Activated T-helper 2 cell treated with anti-CD3 and anti-CD28 coated beads, Interferon-gamma antibody, Interleukin-2, Interleukin-4, amounts not matched to agents 10 μg/mL and 5 μg/mL and 100 μg/mL, durations not matched to agents 14 hours and 24 hours and 36 hours (primary cell): Measurements from ENCODE around the gene RGL2. TPM values are rescaled to one million over a fixed set of nuclear protein-coding genes. Genes with fewer than 3 reads are reported as not detected.
"Not testable (repeated sequence)": the region's sequence is repeated elsewhere in the genome, so short reads cannot be mapped to it uniquely, and the experiment has no call there.

Experiments
- DNase-seq: peaks from one replicate; pipeline ENCODE4 v3.0.0; 2021; ENCODE audit warnings: low spot score
- H3K27ac Mint-ChIP-seq: one replicate; pipeline ENCODE4 v1.8.0; 2021; ENCODE audit warnings: mixed read lengths
- H3K27me3 Mint-ChIP-seq: one replicate; pipeline ENCODE4 v1.8.0; 2021; ENCODE audit warnings: low read depth, mixed read lengths
- H3K36me3 Mint-ChIP-seq: one replicate; pipeline ENCODE4 v1.8.0; 2021; ENCODE audit warnings: low read depth, mixed read lengths
- H3K4me1 Mint-ChIP-seq: one replicate; pipeline ENCODE4 v1.8.0; 2021; ENCODE audit warnings: low read depth, mixed read lengths
- H3K4me3 Mint-ChIP-seq: one replicate; pipeline ENCODE4 v1.8.0; 2021; ENCODE audit warnings: low read depth, mild to moderate bottlenecking, moderate library complexity, mixed read lengths
- H3K9me3 Mint-ChIP-seq: one replicate; pipeline ENCODE4 v1.8.0; 2021; ENCODE audit warnings: mixed read lengths
- intact Hi-C: fragments of 100-400 bp; cut with micrococcal nuclease; formaldehyde crosslinking; loops from one replicate; pipeline ENCODE4 v1.15.1; 2023
- total RNA-seq: library from RNA; stranded (reverse); gene quantifications from 2 replicates; pipeline ENCODE4 v1.2.3, GENCODE V29; 2022

The RGL2 gene
- 31.5 and 32.9 TPM in 2 replicates for total RNA-seq

- no peaks in the 10 kb centered on the region for H3K27me3 Mint-ChIP-seq
- H3K9me3 Mint-ChIP-seq: no peaks in the 10 kb centered on the region
- H3K27ac Mint-ChIP-seq: peak within 1 kb of the TSS; percentile 99
- H3K4me1 Mint-ChIP-seq: peaks cover 21% of the 10 kb centered on the region
- H3K4me3 Mint-ChIP-seq: peak within 1 kb of the TSS; percentile 93
- DNase-seq: peak; percentile 54
- H3K36me3 Mint-ChIP-seq: peaks cover 58% of the 10 kb centered on the region
- intact Hi-C loops: loop anchor here (1.0 to 5.0 kb wide), 5 partner anchors 10 to 118 kb away; partner anchors contain the start of genes B3GALT4, CUTA, KIFC1 and PFDN6
These were observed at the start of gene RGL2 for GRCh38 chr6:33298773-33299236. RGL2 (minus strand) TSS chr6:33298942; CDS start chr6:33298610, 332 bp downstream.

- Mint-ChIP-seq H3K4me1 (peaks cover 24% of the 10 kb centered on the region), H3K27me3 (peaks cover 5% of the 10 kb centered on the region), H3K36me3 (no peaks in the 10 kb centered on the region), H3K9me3 (no peaks in the 10 kb centered on the region), H3K27ac (no peak overlapping the region), H3K4me3 (no peak overlapping the region)
- intact Hi-C loops: loop anchor here (5.0 to 10.0 kb wide), 2 partner anchors 36 to 743 kb away; partner anchors contain the start of gene TAPBP
- no peak for DNase-seq
These were observed 49.1 kb upstream of the RGL2 start for GRCh38 chr6:33347816-33348215.

- not testable (repeated sequence) for H3K36me3 Mint-ChIP-seq, H3K27ac Mint-ChIP-seq, DNase-seq, H3K4me3 Mint-ChIP-seq, H3K27me3 Mint-ChIP-seq, H3K9me3 Mint-ChIP-seq
- intact Hi-C loops: loop anchor here (5.0 to 10.0 kb wide), 2 partner anchors 35 to 742 kb away; partner anchors contain the start of gene TAPBP
- H3K4me1 Mint-ChIP-seq: peaks cover 24% of the 10 kb centered on the region
These were observed 48.2 kb upstream of the RGL2 start for GRCh38 chr6:33346972-33347371.

- Mint-ChIP-seq H3K4me3 (peak overlapping the region; percentile 69), H3K9me3 (no peaks in the 10 kb centered on the region), H3K27ac (peak overlapping the region; percentile 82), H3K27me3 (peaks cover 2% of the 10 kb centered on the region), H3K4me1 (peaks cover 24% of the 10 kb centered on the region), H3K36me3 (no peaks in the 10 kb centered on the region)
- DNase-seq: peak; percentile 62
- intact Hi-C loops: loop anchor here (2.0 to 10.0 kb wide), 3 partner anchors 33 to 740 kb away; partner anchors contain the start of genes KIFC1 and TAPBP
These were observed 46.3 kb upstream of the RGL2 start for GRCh38 chr6:33344701-33345697.

- Mint-ChIP-seq H3K4me3 (peak overlapping the region; percentile 48), H3K4me1 (peaks cover 25% of the 10 kb centered on the region), H3K27me3 (peaks cover 3% of the 10 kb centered on the region), H3K27ac (peak overlapping the region; percentile 71), H3K36me3 (no peaks in the 10 kb centered on the region), H3K9me3 (no peaks in the 10 kb centered on the region)
- DNase-seq: peak; percentile 55
- intact Hi-C loops: loop anchor here (2.0 to 10.0 kb wide), 2 partner anchors 47 to 739 kb away; partner anchors contain the start of gene KIFC1
These were observed 45.3 kb upstream of the RGL2 start for GRCh38 chr6:33343953-33344611.

- Mint-ChIP-seq H3K4me3 (peak overlapping the region; percentile 48), H3K27ac (peak overlapping the region; percentile 71), H3K4me1 (peaks cover 28% of the 10 kb centered on the region)
- H3K36me3 Mint-ChIP-seq, H3K9me3 Mint-ChIP-seq, H3K27me3 Mint-ChIP-seq, DNase-seq: not testable (repeated sequence)
- intact Hi-C loops: loop anchor here (10.0 kb wide), 1 partner anchor 739 kb away; no protein-coding TSS in a partner anchor
These were observed 44.8 kb upstream of the RGL2 start for GRCh38 chr6:33343606-33343952.

- H3K9me3 Mint-ChIP-seq: no peaks in the 10 kb centered on the region
- intact Hi-C loops: no loop called here
- H3K4me1 Mint-ChIP-seq: peaks cover 15% of the 10 kb centered on the region
- H3K36me3 Mint-ChIP-seq: no peaks in the 10 kb centered on the region
- peaks cover 5% of the 10 kb centered on the region for H3K27me3 Mint-ChIP-seq
- H3K4me3 Mint-ChIP-seq: no peak overlapping the region
- DNase-seq: no peak
- no peak overlapping the region for H3K27ac Mint-ChIP-seq
These were observed 40.5 kb upstream of the RGL2 start for GRCh38 chr6:33339193-33339592.

- no peak overlapping the region for H3K4me3 Mint-ChIP-seq
- no peak overlapping the region for H3K27ac Mint-ChIP-seq
- no peaks in the 10 kb centered on the region for H3K36me3 Mint-ChIP-seq
These were observed 37.8 kb upstream of the RGL2 start for GRCh38 chr6:33336495-33336894.

GRCh38 chr6:33335916-33336315 lies 37.2 kb upstream of the RGL2 start:
- H3K27ac Mint-ChIP-seq: no peak overlapping the region
- H3K9me3 Mint-ChIP-seq: no peaks in the 10 kb centered on the region
- H3K36me3 Mint-ChIP-seq: no peaks in the 10 kb centered on the region
- peaks cover 15% of the 10 kb centered on the region for H3K4me1 Mint-ChIP-seq
- intact Hi-C loops: no loop called here
- no peak overlapping the region for H3K4me3 Mint-ChIP-seq
- H3K27me3 Mint-ChIP-seq: peaks cover 5% of the 10 kb centered on the region
- no peak for DNase-seq

More at GRCh38 chr6:33336495-33336894, 37.8 kb upstream of the RGL2 start:
- Mint-ChIP-seq H3K9me3 (no peaks in the 10 kb centered on the region), H3K27me3 (peaks cover 5% of the 10 kb centered on the region), H3K4me1 (peaks cover 15% of the 10 kb centered on the region)
- intact Hi-C loops: no loop called here
- DNase-seq: no peak

GRCh38 chr6:33333666-33334065 lies 34.9 kb upstream of the RGL2 start:
- DNase-seq: no peak
- H3K4me3 Mint-ChIP-seq: no peak overlapping the region
- H3K27ac Mint-ChIP-seq: no peak overlapping the region
- intact Hi-C loops: no loop called here
- H3K9me3 Mint-ChIP-seq: no peaks in the 10 kb centered on the region
- H3K27me3 Mint-ChIP-seq: no peaks in the 10 kb centered on the region
- peaks cover 10% of the 10 kb centered on the region for H3K4me1 Mint-ChIP-seq
- H3K36me3 Mint-ChIP-seq: no peaks in the 10 kb centered on the region

- Mint-ChIP-seq H3K27ac (no peak overlapping the region), H3K4me3 (no peak overlapping the region), H3K4me1 (peaks cover 10% of the 10 kb centered on the region), H3K36me3 (no peaks in the 10 kb centered on the region), H3K27me3 (no peaks in the 10 kb centered on the region), H3K9me3 (no peaks in the 10 kb centered on the region)
- intact Hi-C loops: no loop called here
- DNase-seq: no peak
These were observed 32.0 kb upstream of the RGL2 start for GRCh38 chr6:33330736-33331135.

- Mint-ChIP-seq H3K27ac (no peak overlapping the region), H3K4me1 (peaks cover 10% of the 10 kb centered on the region), H3K4me3 (no peak overlapping the region), H3K9me3 (no peaks in the 10 kb centered on the region), H3K36me3 (no peaks in the 10 kb centered on the region), H3K27me3 (no peaks in the 10 kb centered on the region)
- no peak for DNase-seq
- intact Hi-C loops: no loop called here
These were observed 30.3 kb upstream of the RGL2 start for GRCh38 chr6:33329058-33329457.
